Fibroblast of lung (primary cell): Measurements from ENCODE around the gene BCAS3. TPM values are rescaled to one million over a fixed set of nuclear protein-coding genes. Genes with fewer than 3 reads are reported as not detected.

ENCODE experiments used
- DNase-seq, 2 donors: peaks; one replicate each; pipeline versions ENCODE4 v3.0.0 to v3.0.0-alpha.2; 2010; ENCODE audit warnings: low read depth in 2 of 2
- H2AFZ ChIP-seq: 2 replicates; pipeline ENCODE4 v1.5.1; 2012; ENCODE audit warnings: low read length, control low read depth, inconsistent platforms
- H3K27ac ChIP-seq: 2 replicates; pipeline ENCODE4 v1.5.1; 2011; ENCODE audit warnings: low read length, control low read depth; ENCODE audit not compliant: insufficient read depth
- H3K27me3 ChIP-seq: 2 replicates; pipeline ENCODE4 v1.5.1; 2011; ENCODE audit warnings: mild to moderate bottlenecking, low read length; ENCODE audit not compliant: control insufficient read depth, insufficient read depth
- H3K36me3 ChIP-seq: 2 replicates; pipeline ENCODE4 v1.5.1; 2011; ENCODE audit warnings: low read length; ENCODE audit not compliant: control insufficient read depth, insufficient read depth
- H3K4me1 ChIP-seq: 2 replicates; pipeline ENCODE4 v1.5.1; 2011; ENCODE audit warnings: low read length; ENCODE audit not compliant: control insufficient read depth, insufficient read depth; ENCODE audit errors: extremely low read depth
- H3K4me2 ChIP-seq: 2 replicates; pipeline ENCODE4 v1.5.1; 2011; ENCODE audit warnings: low read length, control low read depth; ENCODE audit not compliant: insufficient read depth; ENCODE audit errors: extremely low read depth
- H3K4me3 ChIP-seq, 4 experiments: fragments of 200-600 bp in 1 of 4; sonication (generic) in 1 of 4; replicated peaks in 1 of 4; 2 replicates each; pipeline ENCODE4 v1.5.1; 2011 to 2016; ENCODE audit warnings: low read length in 4 of 4, low read depth in 3 of 4, mild to moderate bottlenecking in 3 of 4, control low read depth in 2 of 4, inconsistent platforms in 1 of 4, mixed read lengths in 1 of 4; ENCODE audit not compliant: insufficient read depth in 1 of 4; ENCODE audit errors: control extremely low read depth in 1 of 4
- H3K79me2 ChIP-seq: 2 replicates; pipeline ENCODE4 v1.5.1; 2012; ENCODE audit warnings: mild to moderate bottlenecking, low read length, inconsistent platforms; ENCODE audit not compliant: control insufficient read depth, insufficient read depth
- H3K9ac ChIP-seq: 2 replicates; pipeline ENCODE4 v1.5.1; 2011; ENCODE audit warnings: mild to moderate bottlenecking, low read length, control low read depth; ENCODE audit not compliant: insufficient read depth
- H3K9me3 ChIP-seq: 2 replicates; pipeline ENCODE4 v1.5.1; 2012; ENCODE audit warnings: low read depth, low read length; ENCODE audit not compliant: control insufficient read depth, insufficient read depth
- H4K20me1 ChIP-seq: 2 replicates; pipeline ENCODE4 v1.5.1; 2011; ENCODE audit warnings: low read length; ENCODE audit not compliant: control insufficient read depth, insufficient read depth; ENCODE audit errors: extremely low read depth
- EZH2 ChIP-seq: IDR thresholded peaks from 2 replicates; pipeline ENCODE4 v1.5.1; 2012; ENCODE audit warnings: low read length, control low read depth, mild to moderate bottlenecking; ENCODE audit errors: missing control alignments
- polyA plus RNA-seq, 2 donors: library from polyadenylated mRNA; depleted of rRNA in 1 of 2; stranded (reverse) in 1 of 2; unstranded in 1 of 2; fragments of >200 nt; gene quantifications; 2 replicates each; pipeline ENCODE4 v1.2.1, GENCODE V29; 2011 to 2012; ENCODE audit warnings: missing spikeins in 1 of 2
- total RNA-seq: library from RNA; depleted of rRNA; stranded (reverse); fragments of >200 nt; gene quantifications from 2 replicates; pipeline ENCODE4 v1.2.1, GENCODE V29; 2014
- TF ChIP-seq, protein P1 (sequence below), 2 donors: IDR thresholded peaks in 1 of 2; conservative IDR thresholded peaks in 1 of 2; 1 replicate in 1 of 2; 2 replicates in 1 of 2; pipeline ENCODE4 v1.5.1; 2011 to 2012; ENCODE audit warnings: low read length in 2 of 2, control low read depth in 1 of 2, inconsistent platforms in 1 of 2, low read depth in 1 of 2, mild to moderate bottlenecking in 1 of 2

BCAS3 gene
- total and polyA plus RNA-seq, 2 donors (not counting 1 experiment from before 2014, with no cell fraction given): 9.9 to 43.6 TPM

- no peak overlapping the region for H3K27ac ChIP-seq
- H3K9me3 ChIP-seq: no peaks in the 10 kb centered on the region
- H3K4me3 ChIP-seq: no peak overlapping the region
- peak overlapping the region; percentile 46 for H3K4me2 ChIP-seq
- no peaks in the 10 kb centered on the region for H3K36me3 ChIP-seq
- H3K9ac ChIP-seq: no peak overlapping the region
- no peak for DNase-seq
- H3K27me3 ChIP-seq: no peaks in the 10 kb centered on the region
- no peaks in the 10 kb centered on the region for H4K20me1 ChIP-seq
- H3K4me1 ChIP-seq: no peaks in the 10 kb centered on the region
- TF ChIP-seq, protein P1, sequence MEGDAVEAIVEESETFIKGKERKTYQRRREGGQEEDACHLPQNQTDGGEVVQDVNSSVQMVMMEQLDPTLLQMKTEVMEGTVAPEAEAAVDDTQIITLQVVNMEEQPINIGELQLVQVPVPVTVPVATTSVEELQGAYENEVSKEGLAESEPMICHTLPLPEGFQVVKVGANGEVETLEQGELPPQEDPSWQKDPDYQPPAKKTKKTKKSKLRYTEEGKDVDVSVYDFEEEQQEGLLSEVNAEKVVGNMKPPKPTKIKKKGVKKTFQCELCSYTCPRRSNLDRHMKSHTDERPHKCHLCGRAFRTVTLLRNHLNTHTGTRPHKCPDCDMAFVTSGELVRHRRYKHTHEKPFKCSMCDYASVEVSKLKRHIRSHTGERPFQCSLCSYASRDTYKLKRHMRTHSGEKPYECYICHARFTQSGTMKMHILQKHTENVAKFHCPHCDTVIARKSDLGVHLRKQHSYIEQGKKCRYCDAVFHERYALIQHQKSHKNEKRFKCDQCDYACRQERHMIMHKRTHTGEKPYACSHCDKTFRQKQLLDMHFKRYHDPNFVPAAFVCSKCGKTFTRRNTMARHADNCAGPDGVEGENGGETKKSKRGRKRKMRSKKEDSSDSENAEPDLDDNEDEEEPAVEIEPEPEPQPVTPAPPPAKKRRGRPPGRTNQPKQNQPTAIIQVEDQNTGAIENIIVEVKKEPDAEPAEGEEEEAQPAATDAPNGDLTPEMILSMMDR (conservative IDR thresholded peaks at IDR 0.05 in 1 of 2, IDR thresholded peaks at IDR 0.05 in 1 of 2; ENCODE audit: low read depth in 1 of 2, low read length in 2 of 2): no peak
- no peak for TF ChIP-seq EZH2
- H2AFZ ChIP-seq: peak overlapping the region; percentile 41
- H3K79me2 ChIP-seq: no peaks in the 10 kb centered on the region
These were observed 70.6 kb downstream of the BCAS3 start for GRCh38 chr17:60748204-60748603.

DNA sequence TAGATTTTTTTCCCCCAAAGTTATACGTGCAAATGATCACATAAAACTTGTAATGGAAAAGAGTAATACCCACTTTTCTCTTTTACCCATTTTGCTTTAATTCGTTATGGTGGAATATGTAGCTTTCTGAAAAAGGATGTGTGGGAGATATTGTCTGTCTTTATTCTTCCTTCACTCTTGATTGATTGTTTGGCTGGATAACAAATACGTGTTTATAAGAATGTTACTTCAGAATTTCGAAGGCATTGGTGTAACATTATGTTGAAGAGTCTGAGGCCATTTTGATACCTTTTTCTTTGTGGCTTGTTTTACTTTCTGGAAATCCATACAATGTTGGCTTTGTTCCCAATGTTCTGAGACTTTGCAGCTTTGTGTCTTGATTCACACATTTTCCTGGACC, 71.4 kb downstream of the BCAS3 start:
- H3K4me3 ChIP-seq: no peak overlapping the region
- H3K27me3 ChIP-seq: no peaks in the 10 kb centered on the region
- H3K27ac ChIP-seq: no peak overlapping the region
- TF ChIP-seq, protein P1 (conservative IDR thresholded peaks at IDR 0.05 in 1 of 2, IDR thresholded peaks at IDR 0.05 in 1 of 2; ENCODE audit: low read depth in 1 of 2, low read length in 2 of 2): no peak
- H3K9me3 ChIP-seq: no peaks in the 10 kb centered on the region
- no peak for DNase-seq
- no peak overlapping the region for H3K9ac ChIP-seq
- no peaks in the 10 kb centered on the region for H3K36me3 ChIP-seq
- no peak overlapping the region for H3K4me2 ChIP-seq
- H3K4me1 ChIP-seq: no peaks in the 10 kb centered on the region
- no peaks in the 10 kb centered on the region for H3K79me2 ChIP-seq
- H2AFZ ChIP-seq: no peak overlapping the region
- H4K20me1 ChIP-seq: no peaks in the 10 kb centered on the region

- H4K20me1 ChIP-seq: no peaks in the 10 kb centered on the region
- no peak for DNase-seq
- no peaks in the 10 kb centered on the region for H3K27me3 ChIP-seq
- H3K4me3 ChIP-seq: no peak overlapping the region
- H3K9ac ChIP-seq: no peak overlapping the region
- no peaks in the 10 kb centered on the region for H3K4me1 ChIP-seq
- H2AFZ ChIP-seq: no peak overlapping the region
- no peak for TF ChIP-seq EZH2
- TF ChIP-seq, protein P1 (conservative IDR thresholded peaks at IDR 0.05 in 1 of 2, IDR thresholded peaks at IDR 0.05 in 1 of 2; ENCODE audit: low read depth in 1 of 2, low read length in 2 of 2): no peak
- H3K27ac ChIP-seq: no peak overlapping the region
- H3K36me3 ChIP-seq: no peaks in the 10 kb centered on the region
- no peaks in the 10 kb centered on the region for H3K9me3 ChIP-seq
- no peaks in the 10 kb centered on the region for H3K79me2 ChIP-seq
- H3K4me2 ChIP-seq: no peak overlapping the region
These were observed 72.1 kb downstream of the BCAS3 start for GRCh38 chr17:60749708-60750107.
